GM19351 (cell line): ENCODE data around the gene REEP1.

Experiments used
- ATAC-seq: cut with Tn5 transposase; IDR thresholded peaks from one replicate; pipeline ENCODE4 v1.9.1; 2021; ENCODE audit warnings: mild to moderate bottlenecking, moderate library complexity; ENCODE audit not compliant: unreplicated experiment

REEP1 gene

GRCh38 chr2:86284987-86285386 is 52.4 kb downstream of the REEP1 start:
- ATAC-seq, result no peak

GRCh38 chr2:86284401-86284841 is 53.0 kb downstream of the REEP1 start:
- no peak for ATAC-seq

GRCh38 chr2:86283411-86284030 is 53.9 kb downstream of the REEP1 start:
- ATAC-seq, result no peak

- no peak for ATAC-seq
Observed at GRCh38 chr2:86281066-86281700, 56.2 kb downstream of the REEP1 start.

- ATAC-seq, result no peak
Observed at GRCh38 chr2:86280191-86280667, 57.2 kb downstream of the REEP1 start.

GRCh38 chr2:86275962-86276361 is 61.5 kb downstream of the REEP1 start:
- no peak for ATAC-seq

GRCh38 chr2:86275384-86275799 is 62.0 kb downstream of the REEP1 start:
- ATAC-seq, result no peak

- ATAC-seq, result no peak
Observed at GRCh38 chr2:86274918-86275275, 62.5 kb downstream of the REEP1 start.

GRCh38 chr2:86274265-86274917 is 63.0 kb downstream of the REEP1 start:
- ATAC-seq, result peak; percentile 71

- no peak for ATAC-seq
Observed at GRCh38 chr2:86272111-86272510, 65.3 kb downstream of the REEP1 start.

- no peak for ATAC-seq
Observed at GRCh38 chr2:86271248-86271647, 66.2 kb downstream of the REEP1 start.

- no peak for ATAC-seq
Observed at GRCh38 chr2:86263956-86264355, 73.5 kb downstream of the REEP1 start.

GRCh38 chr2:86260978-86261377 is 76.4 kb downstream of the REEP1 start:
- no peak for ATAC-seq

- ATAC-seq, result no peak
Observed at GRCh38 chr2:86258106-86258505, 79.3 kb downstream of the REEP1 start.

GRCh38 chr2:86256982-86257381 is 80.4 kb downstream of the REEP1 start:
- no peak for ATAC-seq

- ATAC-seq, result no peak
Observed at GRCh38 chr2:86256300-86256699, 81.1 kb downstream of the REEP1 start.

GRCh38 chr2:86254576-86255538 is 82.6 kb downstream of the REEP1 start:
- ATAC-seq, result no peak

- ATAC-seq, result no peak
Observed at GRCh38 chr2:86253424-86253823, 84.0 kb downstream of the REEP1 start.

- no peak for ATAC-seq
Observed at GRCh38 chr2:86251840-86252266, 85.6 kb downstream of the REEP1 start.

GRCh38 chr2:86249579-86250391 is 87.6 kb downstream of the REEP1 start:
- ATAC-seq, result peak; percentile 87
